K562 (cell line): ENCODE measurements around the gene CHCHD1. TPM values are rescaled to one million over a fixed set of nuclear protein-coding genes. Genes with fewer than 3 reads are reported as not detected.

Experiments
- CHD1 ChIP-seq: fragments of 200-600 bp; sonication (generic); IDR thresholded peaks from one replicate; pipeline ENCODE4 v1.6.1; 2012; ENCODE audit warnings: mild to moderate bottlenecking, moderate library complexity, low read length, inconsistent platforms
- HDAC8 ChIP-seq: fragments of 450-650 bp; IDR thresholded peaks from 2 replicates; pipeline ENCODE4 v1.6.1; 2016; ENCODE audit warnings: mild to moderate bottlenecking, missing genetic modification characterization, moderate library complexity, missing compliant biosample characterization
- HDGF ChIP-seq: fragments of 450-650 bp; IDR thresholded peaks from 2 replicates; pipeline ENCODE4 v1.6.1; 2016
- NR2F6 ChIP-seq: fragments of 450-650 bp; formaldehyde crosslinking; IDR thresholded peaks from 2 replicates; pipeline ENCODE4 v1.4.0; 2020; ENCODE audit warnings: mild to moderate bottlenecking
- RFX5 ChIP-seq: IDR thresholded peaks from 2 replicates; pipeline ENCODE4 v1.6.1; 2011; ENCODE audit warnings: low read depth, mild to moderate bottlenecking, improper control_type of control experiment, low read length
- SIX5 ChIP-seq, 2 experiments: IDR thresholded peaks; 2 replicates each; pipeline ENCODE4 v1.6.1; 2011; ENCODE audit warnings: low read length in 2 of 2, borderline replicate concordance in 1 of 2, low read depth in 1 of 2, mild to moderate bottlenecking in 1 of 2, moderate library complexity in 1 of 2; ENCODE audit not compliant: insufficient read depth in 1 of 2
- SOX6 ChIP-seq: fragments of 450-650 bp; IDR thresholded peaks from 2 replicates; pipeline ENCODE4 v1.6.1; 2014; ENCODE audit warnings: mild to moderate bottlenecking
- SRSF7 ChIP-seq: fragments of 200-400 bp; formaldehyde crosslinking; optimal IDR thresholded peaks from 2 replicates; pipeline ENCODE3; 2017; ENCODE audit warnings: mild to moderate bottlenecking, low read depth, low read length
- ZC3H4 ChIP-seq: sonication (generic); formaldehyde crosslinking; IDR thresholded peaks from 2 replicates; pipeline ENCODE4 v1.9.0; 2021; ENCODE audit warnings: missing genetic modification reagents, borderline replicate concordance
- ZNF12 ChIP-seq: sonication (generic); formaldehyde crosslinking; IDR thresholded peaks from 2 replicates; pipeline ENCODE4 v1.4.0; 2020; ENCODE audit warnings: mild to moderate bottlenecking, missing genetic modification reagents
- ZNF146 ChIP-seq: IDR thresholded peaks from one replicate; pipeline ENCODE4 v1.6.1; 2018; ENCODE audit warnings: missing compliant biosample characterization; ENCODE audit not compliant: unreplicated experiment
- ZNF316 ChIP-seq: fragments of 450-650 bp; IDR thresholded peaks from 2 replicates; pipeline ENCODE4 v1.6.1; 2016
- ZNF561 ChIP-seq: fragments of 450-650 bp; formaldehyde crosslinking; conservative IDR thresholded peaks from 2 replicates; pipeline ENCODE4 v1.4.0; 2020; ENCODE audit warnings: mild to moderate bottlenecking, moderate library complexity
- polyA plus RNA-seq, 8 experiments: library from polyadenylated mRNA; depleted of rRNA in 4 of 8; stranded (reverse) in 5 of 8; unstranded in 3 of 8; fragments of >200 nt; fragmentation: Nextera tagmentation in 2 of 8; fragmentation: Illumina TruSeq in 1 of 8; extraction: Ambion mirVana in 2 of 8; extraction: Trizol in 1 of 8; gene quantifications; 2 replicates each; pipeline versions ENCODE4 v1.2.1 to v1.2.3, GENCODE V29; 2011 to 2014; ENCODE audit warnings: inconsistent platforms in 1 of 8, missing spikeins in 1 of 8
- total RNA-seq, 7 experiments: library from RNA; depleted of rRNA in 6 of 7; stranded (reverse); fragments of >200 nt in 6 of 7; fragmentation: Illumina TruSeq in 2 of 7; extraction: Trizol in 2 of 7; gene quantifications; 2 replicates each; pipeline versions ENCODE4 v1.2.1 to v1.2.3, GENCODE V29; 2011 to 2021; ENCODE audit warnings: low replicate concordance in 1 of 7
- TF ChIP-seq, protein P1 (sequence below): fragments of 250-450 bp; sonication (Bioruptor Pico); IDR thresholded peaks from 2 replicates; pipeline ENCODE4 v1.5.0; 2021; ENCODE audit warnings: mild to moderate bottlenecking, moderate library complexity
- TF ChIP-seq, protein P2 (sequence below): fragments of 450-650 bp; IDR thresholded peaks from 2 replicates; pipeline ENCODE4 v1.6.1; 2014; ENCODE audit warnings: low read depth, mild to moderate bottlenecking, moderate library complexity, borderline replicate concordance
- TF ChIP-seq, protein P3 (sequence below): IDR thresholded peaks from 3 replicates; pipeline ENCODE4 v1.6.1; 2011; ENCODE audit warnings: borderline replicate concordance, mild to moderate bottlenecking, moderate library complexity; ENCODE audit not compliant: insufficient read length; ENCODE audit errors: extremely low read depth
- TF ChIP-seq, protein P4 (sequence below): fragments of 250-450 bp; sonication (Bioruptor Pico); IDR thresholded peaks from 2 replicates; pipeline ENCODE4 v1.8.0; 2021; ENCODE audit warnings: borderline replicate concordance, mild to moderate bottlenecking, moderate library complexity; ENCODE audit not compliant: poor library complexity, severe bottlenecking

CHCHD1 gene
- total and polyA plus RNA-seq, 9 of the 15 experiments (the other 6 are each of a cell fraction or from before 2014, with no cell fraction given) = 52.9 to 126 (median 83.4) TPM

DNA sequence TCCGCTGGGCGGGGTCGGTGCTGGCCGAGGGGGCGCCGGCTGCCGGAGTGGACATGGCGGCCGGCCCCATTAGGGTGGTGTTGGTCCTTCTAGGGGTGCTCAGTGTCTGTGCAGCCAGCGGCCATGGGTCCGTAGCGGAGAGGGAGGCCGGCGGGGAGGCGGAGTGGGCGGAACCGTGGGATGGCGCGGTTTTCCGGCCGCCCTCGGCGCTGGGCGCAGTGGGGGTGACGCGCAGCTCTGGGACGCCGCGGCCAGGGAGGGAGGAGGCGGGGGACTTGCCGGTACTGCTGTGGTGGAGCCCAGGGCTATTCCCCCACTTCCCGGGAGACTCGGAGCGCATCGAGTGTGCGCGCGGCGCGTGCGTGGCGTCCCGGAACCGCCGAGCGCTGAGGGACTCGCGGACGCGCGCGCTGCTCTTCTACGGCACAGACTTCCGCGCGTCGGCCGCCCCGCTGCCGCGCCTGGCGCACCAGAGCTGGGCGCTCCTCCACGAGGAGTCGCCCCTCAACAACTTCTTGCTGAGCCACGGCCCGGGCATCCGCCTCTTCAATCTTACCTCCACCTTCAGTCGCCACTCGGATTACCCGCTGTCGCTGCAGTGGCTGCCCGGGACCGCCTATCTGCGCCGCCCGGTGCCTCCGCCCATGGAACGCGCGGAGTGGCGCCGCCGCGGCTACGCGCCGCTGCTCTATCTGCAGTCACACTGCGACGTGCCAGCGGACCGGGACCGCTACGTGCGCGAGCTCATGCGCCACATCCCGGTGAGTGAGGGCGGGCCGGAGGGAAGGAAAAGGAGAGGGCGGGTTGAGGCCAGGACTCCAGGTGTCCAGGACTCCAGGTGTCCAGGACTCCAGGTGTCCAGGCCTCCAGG lies 9.3 kb upstream of the CHCHD1 start (continued):
- TF ChIP-seq, protein P1, sequence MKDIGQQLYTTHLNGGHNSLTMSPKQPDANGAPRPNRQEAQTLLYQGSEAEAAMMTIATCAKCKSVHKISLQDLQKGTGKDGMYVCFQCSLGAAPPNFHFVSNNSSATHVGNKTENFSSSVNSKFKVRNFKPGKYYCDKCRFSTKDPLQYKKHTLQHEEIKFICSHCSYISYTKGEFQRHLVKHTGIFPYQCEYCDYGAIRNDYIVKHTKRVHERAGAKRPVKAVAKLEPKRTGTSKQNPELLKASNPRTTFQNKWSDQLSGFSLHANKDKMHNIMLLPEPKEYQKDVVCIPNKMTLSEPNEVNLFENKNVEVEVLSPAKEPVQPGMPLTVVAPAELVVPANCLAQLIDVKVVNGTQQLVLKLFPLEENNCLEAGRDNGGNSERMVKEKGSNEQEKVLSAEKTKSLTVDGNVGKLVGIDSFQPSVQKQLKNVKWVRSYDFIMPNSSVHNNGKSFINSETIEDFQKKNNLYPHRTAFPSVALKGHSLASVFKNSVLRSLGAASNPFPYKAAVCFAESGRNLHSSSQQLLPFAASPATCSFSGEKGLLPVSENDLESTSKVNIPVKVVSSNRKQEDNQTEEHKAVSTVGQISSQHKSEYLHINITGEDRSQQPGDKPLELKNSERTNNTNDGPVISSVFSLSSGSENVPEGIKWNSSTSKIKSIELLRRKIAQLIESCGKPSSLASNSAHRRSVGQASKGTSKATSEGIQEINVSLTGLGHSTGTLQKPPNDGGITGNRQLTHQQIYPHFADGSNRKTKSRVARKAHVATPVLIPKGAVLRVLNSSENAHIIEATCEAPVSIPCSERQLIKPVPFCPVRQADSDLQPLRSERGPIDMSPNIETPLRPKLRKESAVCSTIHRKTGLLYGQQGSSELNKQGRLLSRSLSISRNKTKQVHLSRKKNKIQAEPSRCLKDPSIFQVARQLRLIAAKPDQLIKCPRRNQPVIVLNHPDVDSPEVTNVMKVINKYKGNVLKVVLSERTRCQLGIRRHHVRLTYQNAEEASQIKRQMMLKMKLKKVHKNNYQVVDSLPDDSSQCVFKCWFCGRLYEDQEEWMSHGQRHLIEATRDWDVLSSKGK (CRISPR knock-in tag) = no peak
- TF ChIP-seq, protein P2, sequence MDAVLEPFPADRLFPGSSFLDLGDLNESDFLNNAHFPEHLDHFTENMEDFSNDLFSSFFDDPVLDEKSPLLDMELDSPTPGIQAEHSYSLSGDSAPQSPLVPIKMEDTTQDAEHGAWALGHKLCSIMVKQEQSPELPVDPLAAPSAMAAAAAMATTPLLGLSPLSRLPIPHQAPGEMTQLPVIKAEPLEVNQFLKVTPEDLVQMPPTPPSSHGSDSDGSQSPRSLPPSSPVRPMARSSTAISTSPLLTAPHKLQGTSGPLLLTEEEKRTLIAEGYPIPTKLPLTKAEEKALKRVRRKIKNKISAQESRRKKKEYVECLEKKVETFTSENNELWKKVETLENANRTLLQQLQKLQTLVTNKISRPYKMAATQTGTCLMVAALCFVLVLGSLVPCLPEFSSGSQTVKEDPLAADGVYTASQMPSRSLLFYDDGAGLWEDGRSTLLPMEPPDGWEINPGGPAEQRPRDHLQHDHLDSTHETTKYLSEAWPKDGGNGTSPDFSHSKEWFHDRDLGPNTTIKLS = peak; percentile 81; the same call in 1 of the 2 replicates
- TF ChIP-seq SIX5 (IDR thresholded peaks at IDR 0.05; ENCODE audit: borderline replicate concordance in 1 of 2, insufficient read depth in 1 of 2, low read depth in 1 of 2, low read length in 2 of 2) = no peak
- no peak for TF ChIP-seq ZNF316
- TF ChIP-seq SOX6 = 0 out of 2 replicates have a peak, but pooled peaks have one; percentile 26
- TF ChIP-seq, protein P3, sequence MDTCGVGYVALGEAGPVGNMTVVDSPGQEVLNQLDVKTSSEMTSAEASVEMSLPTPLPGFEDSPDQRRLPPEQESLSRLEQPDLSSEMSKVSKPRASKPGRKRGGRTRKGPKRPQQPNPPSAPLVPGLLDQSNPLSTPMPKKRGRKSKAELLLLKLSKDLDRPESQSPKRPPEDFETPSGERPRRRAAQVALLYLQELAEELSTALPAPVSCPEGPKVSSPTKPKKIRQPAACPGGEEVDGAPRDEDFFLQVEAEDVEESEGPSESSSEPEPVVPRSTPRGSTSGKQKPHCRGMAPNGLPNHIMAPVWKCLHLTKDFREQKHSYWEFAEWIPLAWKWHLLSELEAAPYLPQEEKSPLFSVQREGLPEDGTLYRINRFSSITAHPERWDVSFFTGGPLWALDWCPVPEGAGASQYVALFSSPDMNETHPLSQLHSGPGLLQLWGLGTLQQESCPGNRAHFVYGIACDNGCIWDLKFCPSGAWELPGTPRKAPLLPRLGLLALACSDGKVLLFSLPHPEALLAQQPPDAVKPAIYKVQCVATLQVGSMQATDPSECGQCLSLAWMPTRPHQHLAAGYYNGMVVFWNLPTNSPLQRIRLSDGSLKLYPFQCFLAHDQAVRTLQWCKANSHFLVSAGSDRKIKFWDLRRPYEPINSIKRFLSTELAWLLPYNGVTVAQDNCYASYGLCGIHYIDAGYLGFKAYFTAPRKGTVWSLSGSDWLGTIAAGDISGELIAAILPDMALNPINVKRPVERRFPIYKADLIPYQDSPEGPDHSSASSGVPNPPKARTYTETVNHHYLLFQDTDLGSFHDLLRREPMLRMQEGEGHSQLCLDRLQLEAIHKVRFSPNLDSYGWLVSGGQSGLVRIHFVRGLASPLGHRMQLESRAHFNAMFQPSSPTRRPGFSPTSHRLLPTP = no peak
- TF ChIP-seq CHD1 = peak; percentile 75
- no peak; the same call in 1 of the 2 replicates for TF ChIP-seq ZNF12 (CRISPR knock-in tag)
- TF ChIP-seq HDAC8 (tag) = peak; percentile 37; the same call in 1 of the 2 replicates
- TF ChIP-seq, protein P4, sequence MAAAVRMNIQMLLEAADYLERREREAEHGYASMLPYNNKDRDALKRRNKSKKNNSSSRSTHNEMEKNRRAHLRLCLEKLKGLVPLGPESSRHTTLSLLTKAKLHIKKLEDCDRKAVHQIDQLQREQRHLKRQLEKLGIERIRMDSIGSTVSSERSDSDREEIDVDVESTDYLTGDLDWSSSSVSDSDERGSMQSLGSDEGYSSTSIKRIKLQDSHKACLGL (CRISPR knock-in tag) = no peak
- TF ChIP-seq ZC3H4 (CRISPR knock-in tag) = no peak
- peak; percentile 42; the same call in 1 of the 2 replicates for TF ChIP-seq ZNF561 (CRISPR knock-in tag)
- no peak for TF ChIP-seq RFX5
- no peak for TF ChIP-seq NR2F6 (CRISPR knock-in tag)
- TF ChIP-seq HDGF = no peak
- no peak for TF ChIP-seq SRSF7
- no peak for TF ChIP-seq ZNF146 (CRISPR knock-in tag)
